HEK293 (cell line): Measurements from ENCODE around the gene ZNF24.

Source experiments
- GLI4 ChIP-seq: fragments of 450-650 bp; formaldehyde crosslinking; IDR thresholded peaks from 2 replicates; pipeline ENCODE4 v1.5.1; 2016; ENCODE audit warnings: missing biosample characterization, missing genetic modification characterization
- SP2 ChIP-seq: fragments of 450-650 bp; formaldehyde crosslinking; IDR thresholded peaks from 2 replicates; pipeline ENCODE4 v1.5.1; 2016; ENCODE audit warnings: missing biosample characterization, missing genetic modification characterization
- TRIM28 ChIP-seq: IDR thresholded peaks from 2 replicates; pipeline ENCODE4 v1.6.1; 2011; ENCODE audit warnings: low read length, control low read depth, borderline replicate concordance
- ZBTB7A ChIP-seq: fragments of 450-650 bp; formaldehyde crosslinking; IDR thresholded peaks from 2 replicates; pipeline ENCODE4 v1.5.1; 2016; ENCODE audit warnings: low read depth, missing biosample characterization, missing genetic modification characterization
- ZNF138 ChIP-seq: fragments of 450-650 bp; formaldehyde crosslinking; IDR thresholded peaks from 2 replicates; pipeline ENCODE4 v1.5.1; 2016; ENCODE audit warnings: missing biosample characterization, missing genetic modification characterization, borderline replicate concordance
- ZNF24 ChIP-seq: fragments of 450-650 bp; formaldehyde crosslinking; IDR thresholded peaks from 2 replicates; pipeline ENCODE4 v1.5.1; 2016; ENCODE audit warnings: missing biosample characterization, missing genetic modification characterization
- ZNF585B ChIP-seq: fragments of 450-650 bp; formaldehyde crosslinking; IDR thresholded peaks from 2 replicates; pipeline ENCODE4 v1.5.1; 2016; ENCODE audit warnings: missing biosample characterization, missing genetic modification characterization
- ZNF785 ChIP-seq: fragments of 450-650 bp; formaldehyde crosslinking; IDR thresholded peaks from 2 replicates; pipeline ENCODE4 v1.5.1; 2016; ENCODE audit warnings: missing biosample characterization, missing genetic modification characterization
- TF ChIP-seq, protein P1 (sequence below): fragments of 450-650 bp; formaldehyde crosslinking; IDR thresholded peaks from 2 replicates; pipeline ENCODE4 v1.5.1; 2016; ENCODE audit warnings: missing biosample characterization, missing genetic modification characterization
- TF ChIP-seq, protein P2 (sequence below): fragments of 450-650 bp; formaldehyde crosslinking; IDR thresholded peaks from 2 replicates; pipeline ENCODE4 v1.5.1; 2016; ENCODE audit warnings: missing biosample characterization, missing genetic modification characterization
- TF ChIP-seq, protein P3 (sequence below): fragments of 450-650 bp; formaldehyde crosslinking; IDR thresholded peaks from 2 replicates; pipeline ENCODE4 v1.5.1; 2017; ENCODE audit warnings: missing biosample characterization, missing genetic modification characterization

DNA sequence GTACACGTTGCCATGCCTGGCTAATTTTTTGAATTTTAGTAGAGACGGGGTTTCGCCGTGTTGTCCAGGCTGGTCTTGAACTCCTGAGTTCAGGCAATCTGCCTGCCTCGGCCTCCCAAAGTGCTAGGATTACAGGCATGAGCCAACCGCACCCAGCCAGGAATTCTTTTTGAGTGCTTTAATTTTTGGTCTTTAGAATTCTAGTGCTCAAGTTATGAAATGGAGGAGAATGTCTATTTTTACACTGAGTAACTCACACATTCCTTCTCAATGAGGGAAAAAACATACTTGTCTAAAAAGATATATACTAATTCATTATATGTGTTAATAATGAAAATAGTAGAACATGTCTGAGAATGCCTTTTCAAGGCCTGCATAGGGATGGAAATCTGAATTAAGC, 24.4 kb upstream of the ZNF24 start:
- TF ChIP-seq SP2 (tag by site-specific recombination) (no peak), ZNF585B (tag by site-specific recombination) (no peak), GLI4 (tag by site-specific recombination) (no peak), TRIM28 (no peak), ZNF138 (no peak), ZNF785 (tag by site-specific recombination) (no peak), ZNF24 (tag by site-specific recombination) (no peak), ZBTB7A (tag by site-specific recombination) (no peak)
- TF ChIP-seq, protein P1, sequence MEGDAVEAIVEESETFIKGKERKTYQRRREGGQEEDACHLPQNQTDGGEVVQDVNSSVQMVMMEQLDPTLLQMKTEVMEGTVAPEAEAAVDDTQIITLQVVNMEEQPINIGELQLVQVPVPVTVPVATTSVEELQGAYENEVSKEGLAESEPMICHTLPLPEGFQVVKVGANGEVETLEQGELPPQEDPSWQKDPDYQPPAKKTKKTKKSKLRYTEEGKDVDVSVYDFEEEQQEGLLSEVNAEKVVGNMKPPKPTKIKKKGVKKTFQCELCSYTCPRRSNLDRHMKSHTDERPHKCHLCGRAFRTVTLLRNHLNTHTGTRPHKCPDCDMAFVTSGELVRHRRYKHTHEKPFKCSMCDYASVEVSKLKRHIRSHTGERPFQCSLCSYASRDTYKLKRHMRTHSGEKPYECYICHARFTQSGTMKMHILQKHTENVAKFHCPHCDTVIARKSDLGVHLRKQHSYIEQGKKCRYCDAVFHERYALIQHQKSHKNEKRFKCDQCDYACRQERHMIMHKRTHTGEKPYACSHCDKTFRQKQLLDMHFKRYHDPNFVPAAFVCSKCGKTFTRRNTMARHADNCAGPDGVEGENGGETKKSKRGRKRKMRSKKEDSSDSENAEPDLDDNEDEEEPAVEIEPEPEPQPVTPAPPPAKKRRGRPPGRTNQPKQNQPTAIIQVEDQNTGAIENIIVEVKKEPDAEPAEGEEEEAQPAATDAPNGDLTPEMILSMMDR (tag by site-specific recombination): no peak
- TF ChIP-seq, protein P2, sequence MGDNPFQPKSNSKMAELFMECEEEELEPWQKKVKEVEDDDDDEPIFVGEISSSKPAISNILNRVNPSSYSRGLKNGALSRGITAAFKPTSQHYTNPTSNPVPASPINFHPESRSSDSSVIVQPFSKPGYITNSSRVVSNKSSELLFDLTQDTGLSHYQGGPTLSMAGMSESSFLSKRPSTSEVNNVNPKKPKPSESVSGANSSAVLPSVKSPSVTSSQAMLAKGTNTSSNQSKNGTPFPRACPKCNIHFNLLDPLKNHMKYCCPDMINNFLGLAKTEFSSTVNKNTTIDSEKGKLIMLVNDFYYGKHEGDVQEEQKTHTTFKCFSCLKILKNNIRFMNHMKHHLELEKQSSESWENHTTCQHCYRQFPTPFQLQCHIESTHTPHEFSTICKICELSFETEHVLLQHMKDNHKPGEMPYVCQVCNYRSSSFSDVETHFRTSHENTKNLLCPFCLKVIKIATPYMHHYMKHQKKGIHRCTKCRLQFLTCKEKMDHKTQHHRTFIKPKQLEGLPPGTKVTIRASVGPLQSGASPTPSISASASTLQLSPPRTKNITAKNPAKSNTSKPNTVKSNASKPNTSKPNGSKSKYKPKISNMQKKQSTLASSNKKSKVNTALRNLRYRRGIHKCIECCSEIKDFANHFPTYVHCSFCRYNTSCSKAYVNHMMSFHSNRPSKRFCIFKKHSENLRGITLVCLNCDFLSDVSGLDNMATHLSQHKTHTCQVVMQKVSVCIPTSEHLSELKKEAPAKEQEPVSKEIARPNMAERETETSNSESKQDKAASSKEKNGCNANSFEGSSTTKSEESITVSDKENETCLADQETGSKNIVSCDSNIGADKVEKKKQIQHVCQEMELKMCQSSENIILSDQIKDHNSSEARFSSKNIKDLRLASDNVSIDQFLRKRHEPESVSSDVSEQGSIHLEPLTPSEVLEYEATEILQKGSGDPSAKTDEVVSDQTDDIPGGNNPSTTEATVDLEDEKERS (tag by site-specific recombination): no peak
- TF ChIP-seq, protein P3, sequence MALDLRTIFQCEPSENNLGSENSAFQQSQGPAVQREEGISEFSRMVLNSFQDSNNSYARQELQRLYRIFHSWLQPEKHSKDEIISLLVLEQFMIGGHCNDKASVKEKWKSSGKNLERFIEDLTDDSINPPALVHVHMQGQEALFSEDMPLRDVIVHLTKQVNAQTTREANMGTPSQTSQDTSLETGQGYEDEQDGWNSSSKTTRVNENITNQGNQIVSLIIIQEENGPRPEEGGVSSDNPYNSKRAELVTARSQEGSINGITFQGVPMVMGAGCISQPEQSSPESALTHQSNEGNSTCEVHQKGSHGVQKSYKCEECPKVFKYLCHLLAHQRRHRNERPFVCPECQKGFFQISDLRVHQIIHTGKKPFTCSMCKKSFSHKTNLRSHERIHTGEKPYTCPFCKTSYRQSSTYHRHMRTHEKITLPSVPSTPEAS (tag by site-specific recombination): no peak
